CD14-positive monocyte (primary cell): Measurements from ENCODE around the gene IRF2. TPM values are rescaled to one million over a fixed set of nuclear protein-coding genes. Genes with fewer than 3 reads are reported as not detected.

Experiments
- DNase-seq, 3 donors: peaks; one replicate each; pipeline ENCODE4 v3.0.0-alpha.2; 2011 to 2022
- H2AFZ ChIP-seq: 2 replicates; pipeline ENCODE4 v1.6.0; 2012; ENCODE audit warnings: mild to moderate bottlenecking, low read depth, low read length, inconsistent platforms; ENCODE audit not compliant: insufficient read depth, poor library complexity, severe bottlenecking
- H3K27ac ChIP-seq, 2 donors: 1 replicate in 1 of 2; 2 replicates in 1 of 2; pipeline ENCODE4 v1.5.1; 2012 to 2013; ENCODE audit warnings: low read length in 2 of 2, control low read depth in 1 of 2, inconsistent platforms in 1 of 2, low read depth in 1 of 2, mild to moderate bottlenecking in 1 of 2
- H3K27me3 ChIP-seq, 2 donors: one replicate each; pipeline versions ENCODE4 v1.6.0 to v1.6.1; 2011 to 2013; ENCODE audit warnings: low read length in 2 of 2; ENCODE audit not compliant: control insufficient read depth in 2 of 2, insufficient read depth in 2 of 2
- H3K36me3 ChIP-seq, 2 donors: replicated peaks in 1 of 2; 1 replicate in 1 of 2; 2 replicates in 1 of 2; pipeline versions ENCODE4 v1.5.1 to v1.6.1; 2012 to 2013; ENCODE audit warnings: low read length in 2 of 2, control low read depth in 1 of 2, inconsistent platforms in 1 of 2, mild to moderate bottlenecking in 1 of 2; ENCODE audit not compliant: insufficient read depth in 2 of 2, control insufficient read depth in 1 of 2
- H3K4me1 ChIP-seq, 2 donors: 1 replicate in 1 of 2; 2 replicates in 1 of 2; pipeline versions ENCODE4 v1.5.1 to v1.6.1; 2012 to 2013; ENCODE audit warnings: low read length in 2 of 2, control low read depth in 1 of 2, inconsistent platforms in 1 of 2, mild to moderate bottlenecking in 1 of 2, moderate library complexity in 1 of 2; ENCODE audit not compliant: insufficient read depth in 2 of 2, control insufficient read depth in 1 of 2
- H3K4me2 ChIP-seq: replicated peaks from 2 replicates; pipeline ENCODE3; 2012; ENCODE audit warnings: low read length, moderate library complexity, mild to moderate bottlenecking; ENCODE audit not compliant: poor library complexity, severe bottlenecking; ENCODE audit errors: extremely low read depth
- H3K4me3 ChIP-seq, 3 experiments: fragments of 200-600 bp in 1 of 3; sonication (generic) in 1 of 3; replicated peaks in 1 of 3; 1 replicate in 2 of 3; 2 replicates in 1 of 3; pipeline ENCODE4 v1.5.1; 2011 to 2013; ENCODE audit warnings: low read length in 3 of 3, mild to moderate bottlenecking in 3 of 3, control low read depth in 2 of 3, low read depth in 2 of 3, inconsistent platforms in 1 of 3, moderate library complexity in 1 of 3
- H3K79me2 ChIP-seq: 2 replicates; pipeline ENCODE4 v1.6.0; 2012; ENCODE audit warnings: mild to moderate bottlenecking, control low read depth, inconsistent platforms, low read length, moderate library complexity; ENCODE audit not compliant: insufficient read depth
- H3K9ac ChIP-seq: 2 replicates; pipeline ENCODE4 v1.6.0; 2017; ENCODE audit warnings: low read length, mild to moderate bottlenecking; ENCODE audit not compliant: insufficient read depth, poor library complexity, severe bottlenecking
- H3K9me3 ChIP-seq, 2 donors: replicated peaks in 1 of 2; 1 replicate in 1 of 2; 2 replicates in 1 of 2; pipeline versions ENCODE4 v1.5.1 to v1.6.1; 2012 to 2013; ENCODE audit warnings: low read length in 2 of 2, control low read depth in 1 of 2; ENCODE audit not compliant: control insufficient read depth in 1 of 2, insufficient read depth in 1 of 2
- H4K20me1 ChIP-seq: 2 replicates; pipeline ENCODE4 v1.6.0; 2012; ENCODE audit warnings: mild to moderate bottlenecking, low read length, control low read depth, moderate library complexity; ENCODE audit not compliant: insufficient read depth
- H3K27ac Mint-ChIP-seq, 7 donors: one replicate each; pipeline ENCODE4 v1.8.0; 2020; ENCODE audit warnings: mild to moderate bottlenecking in 7 of 7, mixed read lengths in 7 of 7, moderate library complexity in 6 of 7, inconsistent platforms in 2 of 7
- H3K27me3 Mint-ChIP-seq, 3 donors: one replicate each; pipeline ENCODE4 v1.8.0; 2021 to 2022; ENCODE audit warnings: low read depth in 3 of 3, mild to moderate bottlenecking in 3 of 3, mixed read lengths in 3 of 3, moderate library complexity in 3 of 3, inconsistent platforms in 1 of 3
- H3K36me3 Mint-ChIP-seq, 2 donors: one replicate each; pipeline ENCODE4 v1.8.0; 2020; ENCODE audit warnings: mixed read lengths in 2 of 2, inconsistent platforms in 1 of 2, mild to moderate bottlenecking in 1 of 2
- H3K4me1 Mint-ChIP-seq: one replicate; pipeline ENCODE4 v1.8.0; 2020; ENCODE audit warnings: mild to moderate bottlenecking, mixed read lengths
- H3K4me3 Mint-ChIP-seq, 2 donors: one replicate each; pipeline ENCODE4 v1.8.0; 2020; ENCODE audit warnings: mild to moderate bottlenecking in 2 of 2, mixed read lengths in 2 of 2, moderate library complexity in 1 of 2
- H3K9me3 Mint-ChIP-seq, 7 donors: one replicate each; pipeline ENCODE4 v1.8.0; 2020 to 2022; ENCODE audit warnings: mixed read lengths in 7 of 7, mild to moderate bottlenecking in 6 of 7, moderate library complexity in 6 of 7, inconsistent platforms in 2 of 7
- CTCF ChIP-seq: fragments of 200-600 bp; IDR thresholded peaks from one replicate; pipeline ENCODE4 v1.8.0; 2022; ENCODE audit warnings: antibody characterized with exemption, mild to moderate bottlenecking
- WGBS: methylation state at CpG from one replicate; pipeline ENCODE4 v1.1.5; 2013; ENCODE audit warnings: missing lambda C conversion rate; ENCODE audit not compliant: insufficient coverage; 5-methylcytosine and 5-hydroxymethylcytosine counted together
- intact Hi-C, 2 donors: fragments of 100-400 bp; cut with micrococcal nuclease; formaldehyde crosslinking; loops; one replicate each; pipeline versions ENCODE4 v1.15.0 to v1.15.1; 2023
- polyA plus RNA-seq, 3 donors: library from polyadenylated mRNA; depleted of rRNA in 1 of 3; unstranded in 2 of 3; stranded (reverse) in 1 of 3; fragments of 300-500 nt in 2 of 3; fragments of >200 nt in 1 of 3; fragmentation: Illumina TruSeq in 2 of 3; gene quantifications; 1 replicate in 2 of 3; 2 replicates in 1 of 3; pipeline ENCODE4 v1.2.3, GENCODE V29; 2012 to 2021

The IRF2 gene
- polyA plus RNA-seq, 3 donors: 51.3 to 76.8 (median 56.1) TPM

GRCh38 chr4:184420402-184420801 lies 53.9 kb downstream of the IRF2 start:
- intact Hi-C loops: no loop called here
- Histone ChIP-seq H3K4me3 (no peak overlapping the region), H2AFZ (no peak overlapping the region), H3K79me2 (peaks cover 74% of the 10 kb centered on the region), H3K4me2 (peak overlapping the region; percentile 31), H4K20me1 (peaks cover 45% of the 10 kb centered on the region), H3K36me3 (peaks cover 30 to 67% of the 10 kb centered on the region in 2 donors), H3K27me3 (no peaks in the 10 kb centered on the region), H3K4me1 (peaks cover 41 to 47% of the 10 kb centered on the region in 2 donors), H3K9me3 (no peaks in the 10 kb centered on the region), H3K27ac (peak overlapping the region in 1 of 2 donors; percentile 67), H3K9ac (no peak overlapping the region)
- DNase-seq: no peak
- TF ChIP-seq CTCF: no peak
- H3K27ac Mint-ChIP-seq: peak overlapping the region in 3 of 7 donors; percentile 71 to 96 (median 90)
- WGBS: 100% methylated on average over 1 of the region's 5 CpGs
- H3K4me3 Mint-ChIP-seq: no peak overlapping the region
- H3K9me3 Mint-ChIP-seq: peaks cover 0 to 7% (median 3%) of the 10 kb centered on the region in 7 donors
- H3K4me1 Mint-ChIP-seq: peaks cover 48% of the 10 kb centered on the region
- H3K36me3 Mint-ChIP-seq: peaks cover 60 to 84% of the 10 kb centered on the region in 2 donors
- no peaks in the 10 kb centered on the region for H3K27me3 Mint-ChIP-seq

- H3K27ac Mint-ChIP-seq: peak overlapping the region in 1 of 7 donors; percentile 57
- Histone ChIP-seq H3K4me2 (no peak overlapping the region), H3K9ac (no peak overlapping the region), H3K27ac (peak overlapping the region in 1 of 2 donors; percentile 67), H3K4me3 (no peak overlapping the region), H3K79me2 (peaks cover 74% of the 10 kb centered on the region), H4K20me1 (peaks cover 40% of the 10 kb centered on the region), H3K4me1 (peaks cover 41 to 47% of the 10 kb centered on the region in 2 donors), H3K27me3 (no peaks in the 10 kb centered on the region), H2AFZ (no peak overlapping the region), H3K36me3 (peaks cover 29 to 67% of the 10 kb centered on the region in 2 donors), H3K9me3 (no peaks in the 10 kb centered on the region)
- no peak for DNase-seq
- H3K4me3 Mint-ChIP-seq: no peak overlapping the region
- H3K9me3 Mint-ChIP-seq: peaks cover 0 to 7% (median 3%) of the 10 kb centered on the region in 7 donors
- peaks cover 60 to 84% of the 10 kb centered on the region in 2 donors for H3K36me3 Mint-ChIP-seq
- 80% methylated on average over 1 of the region's 7 CpGs for WGBS
- no peak for TF ChIP-seq CTCF
- H3K27me3 Mint-ChIP-seq: no peaks in the 10 kb centered on the region
- intact Hi-C loops: loop anchor here in 1 of 2 donors (5.0 to 10.0 kb wide), 4 partner anchors 43 to 115 kb away; partner anchors contain the start of gene IRF2
- peaks cover 50% of the 10 kb centered on the region for H3K4me1 Mint-ChIP-seq
Observed at GRCh38 chr4:184419976-184420375, 54.4 kb downstream of the IRF2 start.
